GM12892 (cell line): ENCODE data around the gene KRTAP2-2.
"Not testable (repeated sequence)": the region's sequence is repeated elsewhere in the genome, so short reads cannot be mapped to it uniquely, and the experiment has no call there.

Experiments used
- POLR2A ChIP-seq: IDR thresholded peaks from 2 replicates; pipeline ENCODE4 v1.6.1; 2011; ENCODE audit warnings: low read depth, low read length, control low read depth
- POLR2AphosphoS5 ChIP-seq: IDR thresholded peaks from 2 replicates; pipeline ENCODE4 v1.6.1; 2011; ENCODE audit warnings: low read depth, low read length, control low read depth
- TAF1 ChIP-seq: IDR thresholded peaks from 2 replicates; pipeline ENCODE4 v1.6.1; 2011; ENCODE audit warnings: low read depth, mild to moderate bottlenecking, control low read depth, low read length, borderline replicate concordance

GRCh38 chr17:41104386-41105038, 49.5 kb upstream of the KRTAP2-2 start:
- not testable (repeated sequence) for TF ChIP-seq POLR2A, POLR2AphosphoS5, TAF1
